ENCODE data around the gene SMAD2.

DNA sequence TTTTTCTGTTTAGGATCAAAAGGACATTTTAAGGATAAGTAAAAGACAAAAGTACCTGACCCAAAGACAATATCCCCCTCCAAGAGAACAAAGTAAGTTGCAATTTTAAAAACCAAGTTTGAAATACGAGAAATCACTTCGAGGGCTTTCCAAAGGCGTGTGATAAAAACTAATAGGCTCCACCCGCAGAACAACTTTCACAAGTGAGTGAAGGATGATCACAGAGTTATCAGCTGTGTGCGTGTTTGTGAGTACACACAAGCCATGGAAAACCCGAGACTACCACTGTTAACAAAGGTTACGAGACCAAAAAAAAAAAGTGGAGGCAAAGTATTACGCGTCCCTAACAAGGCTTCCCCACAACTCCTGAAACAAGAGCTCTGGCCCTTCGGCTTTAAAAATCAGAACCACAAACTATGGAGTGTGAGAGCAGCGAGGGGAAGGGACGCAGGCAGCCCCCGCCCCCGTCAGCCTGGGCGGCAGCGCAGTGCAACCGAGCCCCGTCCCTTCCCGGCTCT, 719 bp downstream of the SMAD2 start:
- TF ChIP-seq POLR2A (IDR thresholded peaks at IDR 0.05): no peak
- TF ChIP-seq, protein P1, sequence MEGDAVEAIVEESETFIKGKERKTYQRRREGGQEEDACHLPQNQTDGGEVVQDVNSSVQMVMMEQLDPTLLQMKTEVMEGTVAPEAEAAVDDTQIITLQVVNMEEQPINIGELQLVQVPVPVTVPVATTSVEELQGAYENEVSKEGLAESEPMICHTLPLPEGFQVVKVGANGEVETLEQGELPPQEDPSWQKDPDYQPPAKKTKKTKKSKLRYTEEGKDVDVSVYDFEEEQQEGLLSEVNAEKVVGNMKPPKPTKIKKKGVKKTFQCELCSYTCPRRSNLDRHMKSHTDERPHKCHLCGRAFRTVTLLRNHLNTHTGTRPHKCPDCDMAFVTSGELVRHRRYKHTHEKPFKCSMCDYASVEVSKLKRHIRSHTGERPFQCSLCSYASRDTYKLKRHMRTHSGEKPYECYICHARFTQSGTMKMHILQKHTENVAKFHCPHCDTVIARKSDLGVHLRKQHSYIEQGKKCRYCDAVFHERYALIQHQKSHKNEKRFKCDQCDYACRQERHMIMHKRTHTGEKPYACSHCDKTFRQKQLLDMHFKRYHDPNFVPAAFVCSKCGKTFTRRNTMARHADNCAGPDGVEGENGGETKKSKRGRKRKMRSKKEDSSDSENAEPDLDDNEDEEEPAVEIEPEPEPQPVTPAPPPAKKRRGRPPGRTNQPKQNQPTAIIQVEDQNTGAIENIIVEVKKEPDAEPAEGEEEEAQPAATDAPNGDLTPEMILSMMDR (IDR thresholded peaks at IDR 0.05): no peak

Measured in heart left ventricle (tissue), 13 donors.